Left ventricle myocardium superior (tissue), 1 donor: ENCODE results near the gene NOL4L. TPM values are rescaled to one million over a fixed set of nuclear protein-coding genes. Genes with fewer than 3 reads are reported as not detected.

Source experiments
- ATAC-seq: fragments of 200-7000 bp; cut with Tn5 transposase; one replicate; pipeline ENCODE4 v1.9.1; 2020; ENCODE audit warnings: mild to moderate bottlenecking, moderate library complexity
- DNase-seq: peaks from one replicate; pipeline ENCODE4 v3.0.0-alpha.2; 2020
- intact Hi-C: fragments of 100-400 bp; cut with micrococcal nuclease; formaldehyde crosslinking; loops from one replicate; pipeline ENCODE4 v1.11.0; 2022
- total RNA-seq: library from RNA; stranded (reverse); fragmentation: NEBNext Ultra II Directional; extraction: Animal tissue kit (Norgen Biotek cat#: 25700); gene quantifications from one replicate; pipeline ENCODE4 v1.2.1, GENCODE V29; 2021
- donor health status: DM: no; HTN: yes; CAD: no; lungs with severe emphysema.

The NOL4L gene
- total RNA-seq, 1 donor from 2014 or later = 5.2 TPM

DNA sequence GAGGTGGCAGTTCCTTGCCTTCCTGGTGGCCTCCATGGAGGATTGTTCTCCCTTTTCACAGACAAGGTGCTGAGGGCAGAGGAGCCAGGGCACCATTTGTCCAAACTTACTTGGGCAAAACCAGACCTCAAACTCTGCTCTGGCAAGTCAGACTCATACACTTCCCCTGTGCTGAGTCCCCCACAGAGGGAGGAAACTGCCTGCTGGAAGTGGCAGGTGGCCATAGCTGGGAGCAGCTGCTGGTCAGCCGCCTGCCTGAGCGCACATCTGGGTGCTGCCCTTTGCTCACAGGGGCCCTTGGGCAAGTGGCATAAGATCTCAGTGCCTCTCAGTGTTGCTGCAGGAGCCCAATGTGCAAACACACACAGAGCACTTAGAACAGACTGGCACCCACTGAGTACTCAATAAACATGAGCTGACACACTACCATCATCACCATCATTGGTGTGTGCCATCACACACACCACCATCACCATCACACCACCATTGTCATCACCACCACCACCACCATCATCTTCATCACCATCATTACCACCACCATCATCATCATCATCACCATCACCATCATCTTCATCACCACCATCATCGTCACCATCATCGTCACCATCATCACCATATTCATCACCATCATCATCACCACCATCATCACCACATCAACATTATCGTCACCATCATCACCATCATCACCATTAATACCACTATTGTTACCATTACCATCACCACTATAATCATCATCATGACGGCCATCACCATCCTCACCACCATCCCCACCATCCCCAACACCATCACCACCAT lies 17.6 kb downstream of the NOL4L start:
- no peak for ATAC-seq
- intact Hi-C loops = no loop called here
- no peak for DNase-seq

DNA sequence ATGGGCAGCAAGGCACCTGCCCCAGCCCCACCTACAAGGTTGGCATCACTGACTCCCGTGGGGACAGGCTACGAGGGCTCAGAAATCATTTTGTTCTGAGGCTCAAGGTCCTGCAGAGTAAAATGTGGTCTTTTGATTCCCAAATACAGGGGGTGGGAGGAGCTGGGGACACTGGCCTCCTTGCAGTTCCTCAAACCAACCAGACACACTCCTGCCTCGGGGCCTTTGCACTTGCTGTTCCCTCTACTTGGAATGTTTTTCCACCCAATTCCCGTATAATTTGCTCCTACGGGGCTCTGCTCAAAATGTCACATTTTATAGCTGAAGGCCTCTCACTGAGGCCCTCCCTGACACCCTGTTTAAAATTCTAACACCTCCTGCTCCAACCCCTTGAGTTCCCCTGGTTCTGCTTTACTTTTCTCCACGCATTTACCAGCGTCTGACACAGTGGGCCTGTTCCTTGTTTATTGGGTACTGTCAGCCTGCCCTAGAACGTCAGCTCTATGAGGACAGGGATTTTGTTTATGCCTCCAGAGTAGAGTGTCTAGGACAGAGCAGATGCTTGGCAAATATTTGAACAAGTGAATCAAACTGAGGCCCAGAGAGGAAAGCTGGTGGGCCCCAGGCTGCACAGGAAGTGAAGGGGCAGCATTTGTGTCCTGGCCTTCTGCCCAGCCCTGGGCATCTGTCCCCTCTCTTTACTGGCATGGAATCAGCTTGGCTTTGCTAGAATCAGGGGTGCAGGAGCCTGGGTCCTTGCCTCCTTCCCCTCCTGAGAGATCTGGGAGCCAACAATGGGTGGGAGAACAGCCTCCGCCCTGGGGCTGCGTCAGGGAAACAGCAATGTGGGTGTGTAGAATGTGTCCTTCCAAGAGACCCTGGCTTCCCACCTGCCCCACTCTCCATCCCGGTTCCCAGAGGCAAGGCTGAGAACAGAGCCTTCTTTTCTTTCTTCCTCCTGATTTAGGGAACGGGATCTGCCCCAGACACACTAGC lies 18.5 kb downstream of the NOL4L start:
- ATAC-seq (no peak), DNase-seq (no peak)
- intact Hi-C loops = no loop called here

- intact Hi-C loops = no loop called here
- ATAC-seq (no peak), DNase-seq (no peak)
Observed at GRCh38 chr20:32565735-32566032, 19.4 kb downstream of the NOL4L start.

- ATAC-seq (peak; percentile 64), DNase-seq (peak; percentile 67)
- intact Hi-C loops = no loop called here
Observed at GRCh38 chr20:32564921-32565734, 20.0 kb downstream of the NOL4L start.

DNA sequence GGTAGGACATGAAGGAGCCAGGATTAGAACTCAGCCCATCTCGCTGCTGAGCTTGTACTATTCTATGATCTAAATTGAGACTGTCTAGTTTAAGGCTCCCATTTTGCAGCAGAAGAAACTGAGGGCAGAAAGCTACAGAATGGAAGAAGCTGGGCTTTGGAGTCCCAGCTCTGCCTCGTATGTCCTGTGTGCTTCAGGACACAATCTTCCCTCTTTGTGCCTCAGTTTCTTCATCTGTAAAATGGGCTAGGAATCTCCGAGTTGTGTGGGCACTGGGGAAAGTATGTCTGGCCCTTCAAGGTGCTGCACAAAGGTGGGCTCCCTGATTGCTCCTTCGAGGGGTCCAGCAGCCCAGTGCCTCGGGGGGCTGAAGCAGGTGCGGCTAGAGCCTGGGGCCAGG lies 20.7 kb downstream of the NOL4L start:
- ATAC-seq (no peak), DNase-seq (no peak)
- intact Hi-C loops = no loop called here

GRCh38 chr20:32563311-32564272 lies 21.5 kb downstream of the NOL4L start:
- ATAC-seq = no peak
- DNase-seq = no peak
- intact Hi-C loops = no loop called here

DNA sequence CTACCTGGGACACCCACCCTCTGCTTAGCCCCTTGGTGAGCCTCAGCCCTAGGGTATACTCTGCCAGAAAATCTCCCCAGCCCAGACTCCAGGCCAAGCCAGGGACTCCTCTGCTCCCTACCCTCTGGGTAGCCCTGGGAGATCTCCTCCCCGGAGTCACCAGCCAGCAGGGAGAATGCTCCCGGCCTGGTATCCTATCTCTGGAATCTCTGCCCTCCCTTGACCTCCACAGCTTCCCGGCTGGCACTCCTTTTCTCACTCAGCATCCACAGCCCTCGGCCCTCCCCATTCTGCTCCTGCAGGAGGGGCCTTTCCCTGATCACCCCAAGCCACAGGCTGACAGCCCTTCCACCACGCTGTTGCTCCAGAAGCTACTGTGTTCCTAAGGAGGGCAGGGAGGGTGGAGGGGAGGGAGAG lies 22.6 kb downstream of the NOL4L start:
- DNase-seq = no peak
- no peak for ATAC-seq
- intact Hi-C loops = no loop called here

DNA sequence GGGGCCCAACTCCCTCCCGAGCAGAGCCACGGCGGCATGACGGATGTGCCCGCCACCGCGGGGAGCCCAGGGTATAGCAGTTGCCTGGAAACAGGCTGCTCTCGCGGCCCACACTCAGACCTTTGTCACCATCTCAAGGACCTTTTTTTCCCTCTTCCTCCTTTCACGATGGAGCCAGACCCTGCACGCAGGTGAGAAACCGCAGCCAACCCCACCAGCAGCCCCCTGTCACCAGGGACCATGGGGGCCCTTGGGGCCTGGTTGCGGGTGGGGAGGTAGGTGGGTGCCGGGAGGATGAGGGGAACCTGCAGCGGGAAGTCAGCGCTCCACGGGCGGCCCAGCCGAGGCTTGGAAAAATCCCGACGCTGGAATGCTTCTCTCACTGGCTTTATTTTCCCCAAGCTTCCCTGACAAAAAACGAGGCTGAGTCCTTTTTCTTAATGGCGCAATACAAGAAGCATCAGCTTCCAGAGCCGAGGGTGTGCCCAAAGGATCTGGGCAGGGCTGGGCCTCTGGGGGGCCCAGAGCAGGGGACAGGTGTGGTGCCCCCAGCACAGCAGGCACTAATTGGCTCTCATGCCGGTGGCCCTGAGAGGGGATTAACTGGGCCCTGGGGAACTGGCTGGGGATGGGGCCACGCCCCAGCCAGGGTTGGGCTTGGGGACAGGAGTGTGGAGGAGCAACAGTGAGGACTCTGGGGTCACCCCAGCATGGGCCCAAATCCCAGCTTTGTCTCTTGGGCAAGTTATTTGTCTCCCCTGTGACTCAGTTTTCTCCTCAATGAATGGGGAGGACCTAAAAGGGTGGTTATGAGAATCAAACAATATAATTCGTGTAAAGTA lies 23.9 kb downstream of the NOL4L start:
- intact Hi-C loops = no loop called here
- ATAC-seq (no peak), DNase-seq (no peak)

GRCh38 chr20:32560482-32560988 lies 24.6 kb downstream of the NOL4L start:
- intact Hi-C loops = no loop called here
- DNase-seq (no peak), ATAC-seq (no peak)

- intact Hi-C loops = no loop called here
- DNase-seq (no peak), ATAC-seq (no peak)
Observed at GRCh38 chr20:32559753-32560380, 25.3 kb downstream of the NOL4L start.

DNA sequence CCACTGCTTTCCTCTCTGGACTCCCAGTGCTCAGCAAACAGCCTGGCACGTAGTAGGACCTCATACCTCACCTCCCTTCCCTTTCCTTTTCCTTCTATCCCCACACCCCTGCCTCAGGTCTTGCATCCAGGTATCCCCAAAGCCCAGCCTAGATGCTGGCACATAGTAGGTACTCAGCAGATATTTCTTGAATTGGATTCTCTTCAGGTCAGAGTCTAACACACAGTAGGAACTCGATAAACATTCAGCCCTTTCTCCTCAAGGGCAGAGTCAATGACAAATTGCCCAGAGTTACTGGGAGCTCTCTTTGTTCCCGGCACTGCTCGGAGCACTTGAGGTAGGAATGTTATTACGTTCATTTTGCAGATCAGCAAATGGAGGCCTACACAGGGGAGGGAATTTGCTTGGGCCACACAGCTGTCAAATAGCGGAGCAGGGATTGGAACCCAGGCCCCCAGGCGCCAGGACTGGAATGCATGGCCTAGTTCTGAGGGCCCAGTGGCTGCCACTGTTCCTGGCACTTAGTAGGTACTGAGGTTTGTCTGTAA lies 25.9 kb downstream of the NOL4L start:
- DNase-seq (no peak), ATAC-seq (no peak)
- intact Hi-C loops = no loop called here

- ATAC-seq (no peak), DNase-seq (no peak)
- intact Hi-C loops = no loop called here
Observed at GRCh38 chr20:32558526-32558925, 26.6 kb downstream of the NOL4L start.

GRCh38 chr20:32557319-32557718 lies 27.8 kb downstream of the NOL4L start:
- intact Hi-C loops = no loop called here
- DNase-seq = peak; percentile 3
- ATAC-seq = no peak

- ATAC-seq (no peak), DNase-seq (no peak)
- intact Hi-C loops = no loop called here
Observed at GRCh38 chr20:32556312-32557184, 28.6 kb downstream of the NOL4L start.

GRCh38 chr20:32555584-32555983 lies 29.5 kb downstream of the NOL4L start:
- intact Hi-C loops = no loop called here
- ATAC-seq = no peak
- peak; percentile 9 for DNase-seq

DNA sequence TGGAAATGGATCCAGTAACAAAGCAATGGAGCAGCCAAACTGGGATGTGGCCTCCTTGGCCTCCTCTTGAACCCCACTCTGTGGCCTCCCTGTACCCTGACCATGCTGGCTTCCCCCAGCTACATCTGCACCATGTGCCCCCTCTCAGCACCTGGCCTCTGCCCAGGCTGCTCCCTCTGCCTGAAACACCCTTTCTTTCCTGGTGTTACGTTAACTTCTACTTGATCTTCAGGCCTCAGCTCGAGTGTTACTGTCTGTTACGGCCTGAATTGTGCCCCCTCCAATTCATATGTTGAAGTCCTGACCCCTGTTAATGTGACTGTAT lies 30.2 kb downstream of the NOL4L start:
- DNase-seq = peak; percentile 3
- ATAC-seq = no peak
- intact Hi-C loops = no loop called here
